ENCODE measurements around the gene ABHD3. TPM values are rescaled to one million over a fixed set of nuclear protein-coding genes. Genes with fewer than 3 reads are reported as not detected.
"Not testable (repeated sequence)": the region's sequence is repeated elsewhere in the genome, so short reads cannot be mapped to it uniquely, and the experiment has no call there.

The ABHD3 gene
- total RNA-seq, 6 donors from 2014 or later: 17.2 to 35.6 (median 21.7) TPM

GRCh38 chr18:21638822-21639221 lies 65.8 kb downstream of the ABHD3 start:
- Histone ChIP-seq H3K9me3 (no peaks in the 10 kb centered on the region), H3K4me1 (no peaks in the 10 kb centered on the region), H3K4me3 (no peak overlapping the region), H3K27me3 (no peaks in the 10 kb centered on the region), H3K27ac (no peak overlapping the region), H3K36me3 (peaks cover 0 to 5% (median 0%) of the 10 kb centered on the region in 4 donors)
- WGBS, 2 donors: 85 to 94% methylated on average over 3 of the region's 3 CpGs
- no peak for TF ChIP-seq POLR2AphosphoS5 (IDR thresholded peaks at IDR 0.05)
- TF ChIP-seq EP300 (IDR thresholded peaks at IDR 0.05): no peak
- ATAC-seq (ENCODE audit: low FRiP score in 2 of 2) (no peak), DNase-seq (no peak)

- no peak for ATAC-seq (ENCODE audit: low FRiP score in 2 of 2)
- peaks cover 0 to 9% (median 4%) of the 10 kb centered on the region in 4 donors for H3K36me3 ChIP-seq
These were observed 67.8 kb downstream of the ABHD3 start for GRCh38 chr18:21636769-21637168.

GRCh38 chr18:21634588-21635199 lies 69.9 kb downstream of the ABHD3 start:
- no peak for DNase-seq
- Histone ChIP-seq H3K27me3 (no peaks in the 10 kb centered on the region), H3K4me3 (no peak overlapping the region), H3K36me3 (peaks cover 0 to 22% (median 14%) of the 10 kb centered on the region in 4 donors), H3K4me1 (no peaks in the 10 kb centered on the region), H3K27ac (no peak overlapping the region), H3K9me3 (no peaks in the 10 kb centered on the region)
- TF ChIP-seq POLR2A (IDR thresholded peaks at IDR 0.05) (no peak), POLR2AphosphoS5 (IDR thresholded peaks at IDR 0.05) (no peak), CTCF (IDR thresholded peaks at IDR 0.05) (no peak), EP300 (IDR thresholded peaks at IDR 0.05) (no peak)
- ATAC-seq (ENCODE audit: low FRiP score in 2 of 2): no peak
- WGBS, 2 donors: 89% methylated on average over 4 of the region's 4 CpGs

More at GRCh38 chr18:21636769-21637168, 67.8 kb downstream of the ABHD3 start:
- no peak for DNase-seq
- H3K4me1 ChIP-seq: no peaks in the 10 kb centered on the region
- no peak for TF ChIP-seq CTCF (IDR thresholded peaks at IDR 0.05)
- TF ChIP-seq EP300 (IDR thresholded peaks at IDR 0.05): no peak
- TF ChIP-seq POLR2A (IDR thresholded peaks at IDR 0.05): no peak
- no peak for TF ChIP-seq POLR2AphosphoS5 (IDR thresholded peaks at IDR 0.05)
- H3K27me3 ChIP-seq: no peaks in the 10 kb centered on the region
- 94 to 96% methylated on average over 13 of the region's 13 CpGs for WGBS, 2 donors
- no peak overlapping the region for H3K27ac ChIP-seq
- H3K9me3 ChIP-seq: no peaks in the 10 kb centered on the region
- H3K4me3 ChIP-seq: no peak overlapping the region

GRCh38 chr18:21632393-21632792 lies 72.2 kb downstream of the ABHD3 start:
- TF ChIP-seq CTCF (IDR thresholded peaks at IDR 0.05): no peak
- no peak for TF ChIP-seq POLR2AphosphoS5 (IDR thresholded peaks at IDR 0.05)
- TF ChIP-seq EP300 (IDR thresholded peaks at IDR 0.05): no peak
- TF ChIP-seq POLR2A (IDR thresholded peaks at IDR 0.05): no peak
- 100% methylated on average over 1 of the region's 1 CpG for WGBS, 2 donors
- no peak for ATAC-seq (ENCODE audit: low FRiP score in 2 of 2)
- Histone ChIP-seq H3K9me3 (no peaks in the 10 kb centered on the region), H3K27ac (no peak overlapping the region), H3K4me1 (no peaks in the 10 kb centered on the region), H3K36me3 (peaks cover 3 to 40% (median 16%) of the 10 kb centered on the region in 4 donors), H3K27me3 (no peaks in the 10 kb centered on the region), H3K4me3 (no peak overlapping the region)
- no peak for DNase-seq

- ATAC-seq (ENCODE audit: low FRiP score in 2 of 2): no peak
- no peaks in the 10 kb centered on the region for H3K27me3 ChIP-seq
- no peak overlapping the region for H3K27ac ChIP-seq
- H3K4me1 ChIP-seq: no peaks in the 10 kb centered on the region
- no peak for DNase-seq
- no peaks in the 10 kb centered on the region for H3K9me3 ChIP-seq
- TF ChIP-seq CTCF (IDR thresholded peaks at IDR 0.05) (no peak), EP300 (IDR thresholded peaks at IDR 0.05) (no peak)
- H3K36me3 ChIP-seq: peaks cover 6 to 70% (median 35%) of the 10 kb centered on the region in 4 donors
- 66 to 67% methylated on average over 9 of the region's 9 CpGs for WGBS, 2 donors
- no peak overlapping the region for H3K4me3 ChIP-seq
These were observed 75.3 kb downstream of the ABHD3 start for GRCh38 chr18:21629089-21629832.

GRCh38 chr18:21621640-21622039 lies 82.9 kb downstream of the ABHD3 start:
- H3K9me3 ChIP-seq; DNase-seq; ATAC-seq (ENCODE audit: low FRiP score in 2 of 2); H3K27me3 ChIP-seq; H3K4me3 ChIP-seq; H3K4me1 ChIP-seq; H3K27ac ChIP-seq: not testable (repeated sequence)
- peaks cover 17 to 44% (median 35%) of the 10 kb centered on the region in 4 donors for H3K36me3 ChIP-seq
- WGBS, 2 donors: 88 to 89% methylated on average over 9 of the region's 9 CpGs
